Calu3 (cell line): ENCODE measurements around the gene VIT. TPM values are rescaled to one million over a fixed set of nuclear protein-coding genes. Genes with fewer than 3 reads are reported as not detected.

Experiments used
- BruUV-seq: library from RNA; stranded (reverse); fragments of 400-500 nt; replicated peaks from 2 replicates; lab custom pipeline; 2021; lab: Mats Ljungman, UMichigan
- CTCF ChIA-PET: fragments of 300-600 bp; sonication (Branson Sonifier 250); formaldehyde crosslinking; loops from one replicate; lab custom pipeline; 2022; ENCODE audit warnings: antibody characterized with exemption; lab: Charles Lee
- DNase-seq: peaks from one replicate; pipeline ENCODE4 v3.0.0; 2022
- H3K27ac Mint-ChIP-seq: one replicate; pipeline ENCODE4 v1.8.0; 2022; ENCODE audit warnings: mixed read lengths; ENCODE audit not compliant: unreplicated experiment
- H3K27me3 Mint-ChIP-seq: one replicate; pipeline ENCODE4 v1.8.0; 2022; ENCODE audit warnings: mixed read lengths; ENCODE audit not compliant: unreplicated experiment
- H3K36me3 Mint-ChIP-seq: one replicate; pipeline ENCODE4 v1.8.0; 2022; ENCODE audit warnings: mild to moderate bottlenecking, moderate library complexity, mixed read lengths; ENCODE audit not compliant: insufficient read depth, unreplicated experiment
- H3K4me1 Mint-ChIP-seq: one replicate; pipeline ENCODE4 v1.8.0; 2022; ENCODE audit warnings: mild to moderate bottlenecking, low read depth, mixed read lengths; ENCODE audit not compliant: unreplicated experiment
- H3K4me3 Mint-ChIP-seq: one replicate; pipeline ENCODE4 v1.8.0; 2022; ENCODE audit warnings: mild to moderate bottlenecking, low read depth, moderate library complexity, mixed read lengths; ENCODE audit not compliant: unreplicated experiment
- H3K9me3 Mint-ChIP-seq: one replicate; pipeline ENCODE4 v1.8.0; 2022; ENCODE audit warnings: low read depth, mixed read lengths; ENCODE audit not compliant: unreplicated experiment
- intact Hi-C: fragments of 100-400 bp; cut with micrococcal nuclease; formaldehyde crosslinking; loops from one replicate; pipeline ENCODE4 v1.10.0; 2022; ENCODE audit not compliant: unreplicated experiment
- total RNA-seq: library from RNA; stranded (reverse); gene quantifications from 2 replicates; pipeline ENCODE4 v1.2.3, GENCODE V29; 2022
- TF ChIP-seq, protein P1 (sequence below): fragments of 200-600 bp; IDR thresholded peaks from one replicate; pipeline ENCODE4 v1.8.0; 2022; ENCODE audit warnings: antibody characterized with exemption; ENCODE audit not compliant: unreplicated experiment

The VIT gene
- total RNA-seq, 1 experiment from 2014 or later, result not detected

DNA sequence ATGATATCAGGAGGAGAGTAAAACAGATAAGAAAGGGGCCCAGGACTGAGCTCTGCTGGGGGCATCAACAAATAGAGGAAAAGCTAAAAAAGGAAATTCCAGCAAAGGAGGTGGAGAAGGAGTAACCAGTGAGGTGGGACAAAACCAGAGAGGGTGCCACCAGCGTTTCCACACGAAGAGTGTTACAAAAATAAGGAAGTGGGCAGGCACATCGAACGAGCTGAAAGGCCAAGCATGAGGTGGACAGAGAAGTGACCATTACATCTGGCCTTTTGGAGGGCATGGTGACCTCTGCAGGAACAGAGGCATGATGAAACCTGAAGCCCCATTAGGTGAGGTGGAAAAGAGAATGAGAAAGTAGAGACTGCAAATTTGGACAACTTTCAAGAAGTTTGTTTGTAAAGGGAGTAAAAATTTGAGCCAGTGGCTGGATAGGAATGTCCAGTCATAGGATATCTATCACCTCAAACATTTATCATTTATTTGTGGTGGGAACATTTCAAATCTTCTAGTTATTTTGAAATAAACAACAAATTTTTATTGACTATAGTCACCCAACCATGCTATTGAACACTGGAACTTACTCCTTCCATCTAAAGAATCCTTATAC lies 18.4 kb upstream of the VIT start:
- intact Hi-C loops, result no loop called here
- Mint-ChIP-seq H3K27ac (no peak overlapping the region), H3K9me3 (no peaks in the 10 kb centered on the region), H3K4me3 (no peak overlapping the region), H3K36me3 (no peaks in the 10 kb centered on the region), H3K27me3 (no peaks in the 10 kb centered on the region), H3K4me1 (peaks cover 12% of the 10 kb centered on the region)
- DNase-seq, result no peak
- CTCF ChIA-PET, result no interaction called here
- TF ChIP-seq, protein P1, sequence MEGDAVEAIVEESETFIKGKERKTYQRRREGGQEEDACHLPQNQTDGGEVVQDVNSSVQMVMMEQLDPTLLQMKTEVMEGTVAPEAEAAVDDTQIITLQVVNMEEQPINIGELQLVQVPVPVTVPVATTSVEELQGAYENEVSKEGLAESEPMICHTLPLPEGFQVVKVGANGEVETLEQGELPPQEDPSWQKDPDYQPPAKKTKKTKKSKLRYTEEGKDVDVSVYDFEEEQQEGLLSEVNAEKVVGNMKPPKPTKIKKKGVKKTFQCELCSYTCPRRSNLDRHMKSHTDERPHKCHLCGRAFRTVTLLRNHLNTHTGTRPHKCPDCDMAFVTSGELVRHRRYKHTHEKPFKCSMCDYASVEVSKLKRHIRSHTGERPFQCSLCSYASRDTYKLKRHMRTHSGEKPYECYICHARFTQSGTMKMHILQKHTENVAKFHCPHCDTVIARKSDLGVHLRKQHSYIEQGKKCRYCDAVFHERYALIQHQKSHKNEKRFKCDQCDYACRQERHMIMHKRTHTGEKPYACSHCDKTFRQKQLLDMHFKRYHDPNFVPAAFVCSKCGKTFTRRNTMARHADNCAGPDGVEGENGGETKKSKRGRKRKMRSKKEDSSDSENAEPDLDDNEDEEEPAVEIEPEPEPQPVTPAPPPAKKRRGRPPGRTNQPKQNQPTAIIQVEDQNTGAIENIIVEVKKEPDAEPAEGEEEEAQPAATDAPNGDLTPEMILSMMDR, result no peak
- BruUV-seq, result no TSS peak

DNA sequence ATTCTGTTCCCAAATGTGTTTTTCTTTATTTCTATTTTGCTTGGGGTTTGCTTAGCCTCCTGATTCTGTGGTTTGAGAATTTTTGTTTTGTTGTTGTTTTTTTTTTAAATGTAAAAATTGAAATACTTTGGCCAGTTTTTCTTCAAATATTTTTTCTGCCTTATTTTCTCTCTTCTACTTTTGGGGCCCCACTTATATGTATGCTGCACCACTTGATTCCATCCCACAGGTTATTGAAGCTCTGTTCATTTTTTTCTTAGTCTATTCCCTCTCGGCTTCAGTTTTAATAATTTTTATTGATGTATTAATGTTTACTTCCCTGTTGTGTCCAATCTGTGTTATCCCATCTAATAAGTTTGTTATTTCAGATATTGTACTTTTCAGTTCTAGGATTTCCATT lies 17.7 kb upstream of the VIT start:
- intact Hi-C loops, result no loop called here
- CTCF ChIA-PET, result no interaction called here
- no peak overlapping the region for H3K27ac Mint-ChIP-seq

DNA sequence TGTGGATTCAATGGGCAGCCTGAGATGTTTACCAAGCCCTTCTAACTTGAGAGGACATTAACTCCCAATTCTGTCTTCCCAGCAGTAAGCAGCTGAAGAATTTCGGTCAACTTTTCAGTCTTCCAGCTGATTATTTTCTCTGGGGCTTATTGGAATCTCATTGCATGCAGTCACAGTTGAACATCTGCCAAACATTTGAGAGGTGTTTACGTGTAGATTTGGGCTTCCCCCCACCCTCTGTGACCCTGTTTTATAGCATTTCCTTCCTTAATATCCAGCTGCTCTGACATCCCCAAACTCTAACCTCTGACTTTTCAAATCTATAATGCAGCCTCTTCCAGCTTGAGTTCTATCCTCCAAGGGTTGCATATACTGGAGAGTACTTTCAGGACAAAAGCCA lies 16.5 kb upstream of the VIT start:
- BruUV-seq, result no TSS peak
- Mint-ChIP-seq H3K4me3 (no peak overlapping the region), H3K4me1 (peaks cover 12% of the 10 kb centered on the region), H3K9me3 (no peaks in the 10 kb centered on the region), H3K27ac (no peak overlapping the region), H3K36me3 (no peaks in the 10 kb centered on the region), H3K27me3 (no peaks in the 10 kb centered on the region)
- intact Hi-C loops, result no loop called here
- no peak for DNase-seq
- TF ChIP-seq, protein P1, result no peak
- CTCF ChIA-PET, result no interaction called here

More for the DNA sequence above, 17.7 kb upstream of the VIT start:
- no peak for DNase-seq
- no peaks in the 10 kb centered on the region for H3K9me3 Mint-ChIP-seq
- H3K36me3 Mint-ChIP-seq, result no peaks in the 10 kb centered on the region
- peaks cover 12% of the 10 kb centered on the region for H3K4me1 Mint-ChIP-seq
- no TSS peak for BruUV-seq
- H3K4me3 Mint-ChIP-seq, result no peak overlapping the region
- H3K27me3 Mint-ChIP-seq, result no peaks in the 10 kb centered on the region
- TF ChIP-seq, protein P1, result no peak

DNA sequence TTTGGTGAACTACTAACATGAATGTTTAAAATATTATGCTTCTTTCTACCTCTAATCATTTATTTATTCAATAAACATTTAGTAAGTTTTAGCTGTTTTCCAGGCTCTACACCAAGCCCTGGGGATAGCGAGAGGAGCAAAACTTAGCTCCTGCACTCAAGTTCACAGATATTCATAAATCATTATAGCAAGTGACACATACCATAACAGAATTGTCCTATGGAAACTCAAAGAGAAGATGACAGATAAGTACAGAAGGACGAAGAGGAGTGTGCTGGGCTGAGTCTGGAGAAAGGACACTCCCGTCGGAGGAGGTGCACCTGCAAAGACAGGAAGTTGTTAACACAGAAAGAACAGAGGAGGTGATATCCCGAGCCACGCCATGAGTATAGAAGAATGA lies 13.9 kb upstream of the VIT start:
- BruUV-seq, result no TSS peak
- no peak for DNase-seq
- H3K4me1 Mint-ChIP-seq, result peaks cover 8% of the 10 kb centered on the region
- H3K4me3 Mint-ChIP-seq, result no peak overlapping the region
- TF ChIP-seq, protein P1, result no peak
- H3K9me3 Mint-ChIP-seq, result no peaks in the 10 kb centered on the region
- H3K27me3 Mint-ChIP-seq, result no peaks in the 10 kb centered on the region
- H3K36me3 Mint-ChIP-seq, result no peaks in the 10 kb centered on the region
- CTCF ChIA-PET, result no interaction called here
- no peak overlapping the region for H3K27ac Mint-ChIP-seq
- intact Hi-C loops, result no loop called here
